Left lobe of liver (tissue), 2 donors: ENCODE results near the gene CACNA1C. TPM values are rescaled to one million over a fixed set of nuclear protein-coding genes. Genes with fewer than 3 reads are reported as not detected.

Experiments
- ATAC-seq: fragments of 200-7000 bp; cut with Tn5 transposase; one replicate; pipeline ENCODE4 v1.9.1; 2020; ENCODE audit warnings: mild to moderate bottlenecking, moderate library complexity
- DNase-seq: peaks from one replicate; pipeline ENCODE4 v3.0.0-alpha.2; 2020; ENCODE audit warnings: low spot score
- total RNA-seq: library from RNA; stranded (reverse); gene quantifications from one replicate; pipeline ENCODE4 v1.2.1, GENCODE V29; 2021
- donor health status: DM: no; HTN: no; CAD: no; lungs with moderate emphysema.
- donor health status: DM: no; HTN: yes; CAD: no.

The CACNA1C gene
- total RNA-seq, 1 donor from 2014 or later = 0.83 TPM

DNA sequence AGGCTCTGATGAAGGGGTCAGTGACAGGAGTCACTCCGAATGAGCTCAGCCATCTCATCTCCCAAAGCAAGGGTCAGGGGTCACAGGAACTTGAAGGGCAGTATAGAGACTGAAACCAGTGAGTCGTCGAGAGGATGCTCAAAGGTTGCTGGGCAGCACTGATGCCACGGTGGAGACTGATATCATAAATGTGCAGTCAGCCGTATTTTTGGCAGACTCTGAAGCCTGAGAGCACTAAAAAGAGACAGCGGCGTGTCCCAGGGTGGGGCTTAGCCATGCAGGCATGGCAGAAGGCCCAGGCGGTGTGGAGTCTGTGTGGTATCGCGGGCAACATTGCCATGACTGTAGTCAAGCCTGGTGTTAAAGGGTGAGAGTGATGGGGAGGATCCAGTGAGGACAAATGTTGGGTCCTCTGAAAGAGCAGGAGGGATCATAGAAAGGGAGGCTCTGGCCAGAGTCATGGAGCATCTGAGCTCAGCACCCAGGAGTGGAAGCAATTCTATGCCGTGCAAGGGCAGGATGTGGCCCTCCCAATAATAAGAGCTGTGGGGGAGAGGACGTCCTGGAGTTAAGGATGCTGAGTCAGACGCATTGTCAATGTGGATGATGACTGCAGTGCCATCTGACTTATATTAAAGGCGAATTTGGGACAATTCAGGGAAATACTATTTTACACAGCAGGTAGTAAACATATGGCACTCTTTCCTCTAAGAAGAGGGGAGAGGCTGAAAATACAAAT is 500.8 kb downstream of the CACNA1C start:
- peak; percentile 21 for ATAC-seq

GRCh38 chr12:2555487-2556082 is 502.8 kb downstream of the CACNA1C start:
- DNase-seq = no peak

More for the DNA sequence above, 500.8 kb downstream of the CACNA1C start:
- DNase-seq = no peak

GRCh38 chr12:2557597-2557996 is 504.8 kb downstream of the CACNA1C start:
- DNase-seq (no peak), ATAC-seq (no peak)

More at GRCh38 chr12:2555487-2556082, 502.8 kb downstream of the CACNA1C start:
- no peak for ATAC-seq

DNA sequence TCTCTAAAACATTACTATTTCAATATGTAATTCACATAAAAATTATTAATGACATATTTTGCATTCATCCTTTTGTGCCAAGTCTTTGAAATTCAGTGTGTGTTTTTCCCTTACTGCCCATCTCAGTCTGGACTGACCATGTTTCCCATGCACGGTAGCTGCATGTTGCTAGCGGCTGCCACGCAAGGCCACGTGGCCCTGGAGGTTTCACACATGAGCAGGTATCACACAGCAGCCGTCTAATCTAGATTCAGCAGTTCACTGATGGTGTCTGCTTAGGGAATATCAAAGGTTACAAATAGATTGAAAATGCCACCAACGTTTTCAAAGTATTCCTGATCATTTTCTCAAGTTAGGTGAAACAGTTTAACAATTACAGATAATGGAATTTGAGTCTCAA is 507.1 kb downstream of the CACNA1C start:
- ATAC-seq = no peak
- no peak for DNase-seq

DNA sequence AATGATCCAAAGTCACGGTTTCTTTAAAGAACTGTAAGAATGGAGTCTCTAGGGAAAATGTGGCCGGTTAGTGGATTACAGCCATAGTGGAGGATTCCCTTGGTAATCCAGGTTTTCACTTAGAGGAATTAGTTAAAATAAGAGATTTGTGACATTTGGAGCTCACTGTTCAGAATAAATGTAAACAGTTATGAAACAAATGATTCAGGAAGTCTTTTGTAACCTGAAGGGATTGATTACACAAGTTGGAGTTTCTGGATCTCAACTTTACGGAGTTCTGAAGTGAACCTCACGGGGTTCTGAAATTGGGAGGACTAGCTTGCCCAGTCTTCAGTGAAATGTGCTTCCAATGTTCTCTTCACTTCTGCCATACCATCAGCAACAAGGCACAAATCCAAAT is 507.6 kb downstream of the CACNA1C start:
- ATAC-seq (no peak), DNase-seq (no peak)

GRCh38 chr12:2561367-2561766 is 508.6 kb downstream of the CACNA1C start:
- ATAC-seq (no peak), DNase-seq (no peak)

DNA sequence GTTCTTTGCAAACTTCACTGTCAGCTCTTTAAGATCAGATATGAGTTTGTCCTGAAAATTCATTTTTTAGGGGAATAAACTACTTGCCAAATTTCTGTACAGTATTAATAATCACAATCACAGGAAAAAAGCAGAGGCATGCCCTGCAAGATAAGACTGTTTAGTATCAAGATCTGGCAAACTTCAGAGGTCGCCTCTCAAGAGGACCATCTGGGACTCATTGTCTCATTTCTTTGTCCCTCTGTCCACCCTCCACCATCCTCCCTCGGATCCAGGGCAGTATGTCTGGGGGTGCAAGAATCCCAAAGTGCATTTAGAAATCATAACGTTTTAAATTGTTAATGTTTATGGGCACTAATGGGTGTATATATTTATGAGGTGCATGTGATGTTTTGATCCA is 509.6 kb downstream of the CACNA1C start:
- ATAC-seq (no peak), DNase-seq (no peak)

DNA sequence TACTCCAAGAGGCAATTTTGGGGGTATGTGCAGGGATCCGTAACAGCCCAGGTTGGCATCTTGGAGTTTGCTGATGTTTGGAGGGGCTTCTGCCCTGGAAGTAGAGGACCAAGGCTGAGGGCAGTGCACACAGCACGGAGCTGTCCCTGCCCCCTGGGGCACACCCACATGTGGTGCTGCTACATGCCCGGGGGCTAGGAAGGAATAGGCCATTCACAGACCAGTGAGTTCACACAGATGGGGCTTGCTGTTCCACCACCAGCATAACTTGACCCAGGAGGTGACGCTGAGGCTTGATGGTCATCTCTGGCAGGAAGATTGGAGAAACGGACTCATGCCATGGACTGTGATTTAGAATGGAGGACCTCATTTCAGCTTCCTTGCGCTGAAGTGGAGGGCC is 510.9 kb downstream of the CACNA1C start:
- DNase-seq = no peak
- no peak for ATAC-seq

- ATAC-seq (no peak), DNase-seq (no peak)
Observed at GRCh38 chr12:2566161-2566560, 513.4 kb downstream of the CACNA1C start.

DNA sequence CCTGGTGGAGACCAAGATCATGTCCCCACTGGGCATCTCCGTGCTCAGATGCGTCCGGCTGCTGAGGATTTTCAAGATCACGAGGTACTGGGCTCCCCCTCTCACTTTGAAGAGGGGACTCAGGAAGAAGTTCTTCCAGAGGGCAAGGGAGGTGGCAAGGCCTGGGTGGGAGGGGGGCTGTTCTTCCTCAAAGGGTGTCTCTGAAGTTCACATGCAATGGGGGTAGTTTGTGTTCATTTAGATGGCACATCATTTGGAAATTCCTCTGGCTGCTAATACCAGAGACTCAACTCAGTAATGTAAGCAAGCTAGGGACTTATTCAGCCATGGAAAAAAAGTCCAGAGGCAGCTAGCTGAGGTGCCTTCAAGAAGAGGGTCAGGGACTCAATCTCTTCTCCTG is 514.9 kb downstream of the CACNA1C start:
- DNase-seq (no peak), ATAC-seq (no peak)

- no peak for DNase-seq
- ATAC-seq = no peak
Observed at GRCh38 chr12:2570562-2570961, 517.8 kb downstream of the CACNA1C start.

DNA sequence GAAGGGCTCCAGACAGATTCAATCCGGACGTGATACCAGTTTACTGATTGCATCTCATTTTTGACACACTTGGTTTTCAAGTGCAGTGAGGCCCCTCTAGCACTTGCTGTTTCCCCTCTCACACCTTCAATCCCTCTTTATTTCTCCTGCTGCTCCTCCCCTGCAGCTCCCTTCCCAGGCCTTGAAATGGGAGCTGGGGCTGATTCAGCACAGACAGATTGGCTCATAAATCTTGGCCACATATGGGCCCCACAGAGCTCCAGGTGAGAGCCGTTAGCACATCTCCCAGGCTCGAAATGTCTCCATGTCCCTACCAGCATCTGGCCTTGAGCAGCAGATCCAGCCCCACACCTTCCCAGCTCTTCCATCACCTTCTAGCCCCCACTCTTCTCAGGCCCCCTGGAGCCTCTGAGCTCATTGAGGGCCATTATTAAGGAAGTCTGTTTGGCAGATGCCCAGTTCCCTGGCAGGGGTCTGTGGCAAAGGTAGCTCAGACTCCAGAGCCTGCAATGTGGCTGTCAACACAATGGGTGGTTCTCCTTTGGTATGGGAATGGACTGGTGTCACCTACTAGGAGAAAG is 521.7 kb downstream of the CACNA1C start:
- DNase-seq = no peak
- ATAC-seq = no peak

- no peak for ATAC-seq
- no peak for DNase-seq
Observed at GRCh38 chr12:2575245-2575644, 522.5 kb downstream of the CACNA1C start.

DNA sequence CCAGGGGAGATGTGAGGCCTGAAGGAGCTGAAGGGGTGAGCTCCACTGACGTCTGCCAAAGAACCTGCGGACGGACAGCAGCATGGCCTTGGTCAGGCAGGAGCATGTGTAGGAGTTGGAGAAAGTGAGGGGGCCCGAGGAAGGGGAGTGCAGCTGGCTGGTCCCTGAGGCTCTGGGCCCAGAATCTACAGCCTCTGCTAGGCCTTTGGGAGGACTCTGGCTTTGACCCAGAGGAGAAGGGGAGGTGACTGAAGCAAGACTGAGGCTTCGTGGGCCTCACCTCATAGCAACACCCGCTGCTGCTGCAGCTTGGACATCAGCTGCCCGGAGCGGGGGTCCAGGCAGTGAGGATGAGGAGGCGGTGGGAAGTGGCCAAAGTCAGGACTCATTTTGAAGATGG is 525.4 kb downstream of the CACNA1C start:
- ATAC-seq (no peak), DNase-seq (no peak)

- no peak for DNase-seq
- no peak for ATAC-seq
Observed at GRCh38 chr12:2578772-2579171, 526.0 kb downstream of the CACNA1C start.

GRCh38 chr12:2580821-2581220 is 528.0 kb downstream of the CACNA1C start:
- ATAC-seq (no peak), DNase-seq (no peak)

DNA sequence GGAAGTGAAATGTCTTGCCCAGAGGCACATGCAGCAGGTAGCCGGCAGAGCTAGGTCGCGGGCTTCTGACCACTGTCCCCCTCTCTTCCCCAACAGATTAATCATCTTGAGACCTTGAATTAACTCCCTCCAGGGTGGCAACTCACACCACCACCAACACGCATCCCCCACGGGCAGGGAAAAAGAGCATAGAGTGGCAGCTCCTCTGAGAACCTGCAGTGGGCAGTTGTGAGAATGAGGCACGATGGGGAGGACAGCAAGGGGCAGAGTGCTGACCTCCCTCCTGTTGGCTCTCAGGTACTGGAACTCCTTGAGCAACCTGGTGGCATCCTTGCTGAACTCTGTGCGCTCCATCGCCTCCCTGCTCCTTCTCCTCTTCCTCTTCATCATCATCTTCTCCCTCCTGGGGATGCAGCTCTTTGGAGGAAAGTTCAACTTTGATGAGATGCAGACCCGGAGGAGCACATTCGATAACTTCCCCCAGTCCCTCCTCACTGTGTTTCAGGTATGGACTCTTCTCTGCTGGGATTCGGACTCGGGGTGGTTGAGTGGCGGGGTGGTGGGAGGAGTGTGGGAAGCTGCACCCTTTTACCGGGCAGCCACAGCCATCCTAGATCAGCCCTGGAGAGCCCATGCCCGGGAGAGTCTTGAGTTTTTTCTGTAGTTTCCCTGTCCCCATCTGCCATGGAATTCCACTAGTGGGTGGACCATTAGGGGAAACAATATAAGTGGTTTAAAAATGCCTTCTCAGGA is 528.7 kb downstream of the CACNA1C start:
- no peak for DNase-seq
- no peak for ATAC-seq

DNA sequence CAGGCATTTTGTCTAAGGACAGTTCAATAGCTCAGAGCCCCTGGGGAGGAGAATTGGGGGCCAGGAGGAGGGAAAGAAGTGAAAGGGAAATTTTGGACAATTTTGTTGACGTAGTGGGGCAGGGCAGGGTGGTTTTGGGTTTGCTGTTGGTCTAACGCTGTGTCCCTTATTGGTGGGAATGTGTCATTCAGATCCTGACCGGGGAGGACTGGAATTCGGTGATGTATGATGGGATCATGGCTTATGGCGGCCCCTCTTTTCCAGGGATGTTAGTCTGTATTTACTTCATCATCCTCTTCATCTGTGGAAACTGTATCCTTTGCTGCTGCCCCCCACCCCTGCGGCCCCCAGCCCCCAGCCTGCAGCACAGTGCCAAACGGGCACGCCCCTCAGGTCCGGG is 529.8 kb downstream of the CACNA1C start:
- no peak for DNase-seq
- no peak for ATAC-seq

GRCh38 chr12:2583091-2583497 is 530.3 kb downstream of the CACNA1C start:
- DNase-seq = peak; percentile 71
- ATAC-seq = peak; percentile 97

- DNase-seq (no peak), ATAC-seq (no peak)
Observed at GRCh38 chr12:2583642-2584401, 531.0 kb downstream of the CACNA1C start.
